Naive thymus-derived CD8-positive, alpha-beta T cell (primary cell): ENCODE data around the gene CHST8. TPM values are rescaled to one million over a fixed set of nuclear protein-coding genes. Genes with fewer than 3 reads are reported as not detected.
A peak's percentile ranks its signal among the peaks of the same experiment; 100 is the strongest.

Experiments used
- ATAC-seq, 2 donors: fragments of 150-1000 bp; cut with Tn5 transposase in 1 of 2; sonication (Bioruptor Pico), chemical (Tn5 transposase) in 1 of 2; 1 replicate in 1 of 2; 2 replicates in 1 of 2; pipeline ENCODE4 v1.10.0; 2021; ENCODE audit warnings: mild to moderate bottlenecking in 2 of 2, moderate library complexity in 2 of 2
- POLR2A ChIA-PET: fragments of 350-600 bp; sonication (Branson Sonifier 250); formaldehyde crosslinking; loops from one replicate; lab custom pipeline; 2021; ENCODE audit warnings: antibody characterized with exemption; lab: Charles Lee
- DNase-seq, 10 donors: peaks; one replicate each; pipeline versions ENCODE4 v3.0.0 to v3.0.0-alpha.2; 2020 to 2022
- H3K27ac Mint-ChIP-seq, 10 donors: one replicate each; pipeline ENCODE4 v1.8.0; 2020 to 2022; ENCODE audit warnings: mild to moderate bottlenecking in 10 of 10, mixed read lengths in 10 of 10, moderate library complexity in 4 of 10, inconsistent platforms in 1 of 10
- H3K27me3 Mint-ChIP-seq, 5 donors: one replicate each; pipeline ENCODE4 v1.8.0; 2021 to 2022; ENCODE audit warnings: mixed read lengths in 5 of 5
- H3K36me3 Mint-ChIP-seq, 3 donors: one replicate each; pipeline ENCODE4 v1.8.0; 2020 to 2022; ENCODE audit warnings: mixed read lengths in 3 of 3, mild to moderate bottlenecking in 2 of 3, inconsistent platforms in 1 of 3
- H3K4me1 Mint-ChIP-seq, 4 donors: one replicate each; pipeline ENCODE4 v1.8.0; 2021 to 2022; ENCODE audit warnings: mixed read lengths in 4 of 4
- H3K4me3 Mint-ChIP-seq, 10 donors: one replicate each; pipeline ENCODE4 v1.8.0; 2020 to 2022; ENCODE audit warnings: mild to moderate bottlenecking in 10 of 10, mixed read lengths in 10 of 10, moderate library complexity in 6 of 10, inconsistent platforms in 1 of 10
- H3K9me3 Mint-ChIP-seq, 9 donors: one replicate each; pipeline ENCODE4 v1.8.0; 2020 to 2022; ENCODE audit warnings: mixed read lengths in 9 of 9, mild to moderate bottlenecking in 3 of 9, inconsistent platforms in 1 of 9, moderate library complexity in 1 of 9
- polyA plus RNA-seq, 3 donors: library from polyadenylated mRNA; unstranded; fragments of 300-500 nt; fragmentation: Illumina TruSeq; gene quantifications; one replicate each; pipeline ENCODE4 v1.2.3, GENCODE V29; 2021
- total RNA-seq, 8 experiments: library from RNA in 2 of 8; stranded (reverse) in 2 of 8; gene quantifications; one replicate each; pipeline ENCODE4 v1.2.3 and lab custom pipeline; 2021 to 2026

The CHST8 gene
- total and polyA plus RNA-seq, 5 experiments from 2014 or later: not detected

- H3K4me3 Mint-ChIP-seq: no peak overlapping the region
- no peaks in the 10 kb centered on the region for H3K4me1 Mint-ChIP-seq
Measured at GRCh38 chr19:33671211-33671610, 49.5 kb downstream of the CHST8 start.

GRCh38 chr19:33673258-33673875 is 51.6 kb downstream of the CHST8 start:
- DNase-seq: no peak
- no peaks in the 10 kb centered on the region for H3K4me1 Mint-ChIP-seq
- POLR2A ChIA-PET: no interaction called here

More at GRCh38 chr19:33671211-33671610, 49.5 kb downstream of the CHST8 start:
- Mint-ChIP-seq H3K36me3 (no peaks in the 10 kb centered on the region), H3K27ac (no peak overlapping the region), H3K27me3 (peaks cover 0 to 33% (median 22%) of the 10 kb centered on the region in 5 donors), H3K9me3 (no peaks in the 10 kb centered on the region)
- ATAC-seq (no peak), DNase-seq (no peak)
- POLR2A ChIA-PET: no interaction called here

GRCh38 chr19:33673996-33674625 is 52.4 kb downstream of the CHST8 start:
- H3K9me3 Mint-ChIP-seq: no peaks in the 10 kb centered on the region
- peaks cover 0 to 34% (median 27%) of the 10 kb centered on the region in 5 donors for H3K27me3 Mint-ChIP-seq
- DNase-seq: no peak
- H3K4me3 Mint-ChIP-seq: no peak overlapping the region
- H3K4me1 Mint-ChIP-seq: no peaks in the 10 kb centered on the region
- no peaks in the 10 kb centered on the region for H3K36me3 Mint-ChIP-seq
- H3K27ac Mint-ChIP-seq: no peak overlapping the region
- no peak for ATAC-seq
- POLR2A ChIA-PET: no interaction called here

More at GRCh38 chr19:33673258-33673875, 51.6 kb downstream of the CHST8 start:
- peaks cover 0 to 34% (median 27%) of the 10 kb centered on the region in 5 donors for H3K27me3 Mint-ChIP-seq
- no peaks in the 10 kb centered on the region for H3K9me3 Mint-ChIP-seq
- no peak overlapping the region for H3K27ac Mint-ChIP-seq
- no peak overlapping the region for H3K4me3 Mint-ChIP-seq
- no peaks in the 10 kb centered on the region for H3K36me3 Mint-ChIP-seq
- no peak for ATAC-seq

- Mint-ChIP-seq H3K27me3 (peaks cover 0 to 34% (median 27%) of the 10 kb centered on the region in 5 donors), H3K36me3 (no peaks in the 10 kb centered on the region), H3K27ac (peak overlapping the region in 1 of 10 donors; percentile 18), H3K4me1 (no peaks in the 10 kb centered on the region), H3K9me3 (no peaks in the 10 kb centered on the region), H3K4me3 (no peak overlapping the region)
- POLR2A ChIA-PET: no interaction called here
- DNase-seq (no peak), ATAC-seq (no peak)
Measured at GRCh38 chr19:33674626-33675367, 53.0 kb downstream of the CHST8 start.

- POLR2A ChIA-PET: no interaction called here
- DNase-seq (no peak), ATAC-seq (no peak)
- Mint-ChIP-seq H3K4me3 (no peak overlapping the region), H3K27me3 (peaks cover 0 to 34% (median 27%) of the 10 kb centered on the region in 5 donors), H3K27ac (peak overlapping the region in 1 of 10 donors; percentile 1), H3K36me3 (no peaks in the 10 kb centered on the region), H3K4me1 (no peaks in the 10 kb centered on the region), H3K9me3 (no peaks in the 10 kb centered on the region)
Measured at GRCh38 chr19:33675501-33676124, 53.9 kb downstream of the CHST8 start.

- DNase-seq: no peak
- H3K27ac Mint-ChIP-seq: no peak overlapping the region
- no peaks in the 10 kb centered on the region for H3K36me3 Mint-ChIP-seq
- POLR2A ChIA-PET: no interaction called here
- peaks cover 0 to 36% (median 20%) of the 10 kb centered on the region in 5 donors for H3K27me3 Mint-ChIP-seq
- H3K9me3 Mint-ChIP-seq: no peaks in the 10 kb centered on the region
- H3K4me3 Mint-ChIP-seq: no peak overlapping the region
- no peaks in the 10 kb centered on the region for H3K4me1 Mint-ChIP-seq
- no peak for ATAC-seq
Measured at GRCh38 chr19:33676999-33677665, 55.4 kb downstream of the CHST8 start.

GRCh38 chr19:33677745-33678426 is 56.1 kb downstream of the CHST8 start:
- POLR2A ChIA-PET: no interaction called here
- Mint-ChIP-seq H3K4me1 (no peaks in the 10 kb centered on the region), H3K36me3 (no peaks in the 10 kb centered on the region), H3K9me3 (no peaks in the 10 kb centered on the region), H3K4me3 (no peak overlapping the region), H3K27me3 (peaks cover 0 to 34% (median 20%) of the 10 kb centered on the region in 5 donors), H3K27ac (no peak overlapping the region)
- ATAC-seq: no peak
- no peak for DNase-seq

- peaks cover 3 to 30% (median 26%) of the 10 kb centered on the region in 5 donors for H3K27me3 Mint-ChIP-seq
Measured at GRCh38 chr19:33678796-33679585, 57.2 kb downstream of the CHST8 start.

GRCh38 chr19:33679696-33680095 is 57.9 kb downstream of the CHST8 start:
- Mint-ChIP-seq H3K27ac (no peak overlapping the region), H3K27me3 (peaks cover 3 to 28% (median 22%) of the 10 kb centered on the region in 5 donors), H3K4me3 (no peak overlapping the region), H3K4me1 (no peaks in the 10 kb centered on the region), H3K36me3 (no peaks in the 10 kb centered on the region), H3K9me3 (peaks cover 0 to 2% (median 0%) of the 10 kb centered on the region in 9 donors)
- DNase-seq (no peak), ATAC-seq (no peak)
- POLR2A ChIA-PET: no interaction called here

More at GRCh38 chr19:33678796-33679585, 57.2 kb downstream of the CHST8 start:
- Mint-ChIP-seq H3K36me3 (no peaks in the 10 kb centered on the region), H3K4me1 (no peaks in the 10 kb centered on the region), H3K9me3 (peaks cover 0 to 2% (median 0%) of the 10 kb centered on the region in 9 donors), H3K27ac (no peak overlapping the region), H3K4me3 (no peak overlapping the region)
- DNase-seq: no peak
- no peak for ATAC-seq
- POLR2A ChIA-PET: no interaction called here

GRCh38 chr19:33681081-33681680 is 59.4 kb downstream of the CHST8 start:
- POLR2A ChIA-PET: no interaction called here
- Mint-ChIP-seq H3K27me3 (peaks cover 3 to 39% (median 26%) of the 10 kb centered on the region in 5 donors), H3K4me3 (no peak overlapping the region), H3K36me3 (no peaks in the 10 kb centered on the region), H3K9me3 (peaks cover 0 to 2% (median 0%) of the 10 kb centered on the region in 9 donors), H3K27ac (no peak overlapping the region), H3K4me1 (no peaks in the 10 kb centered on the region)
- ATAC-seq (no peak), DNase-seq (no peak)

GRCh38 chr19:33683881-33684537 is 62.3 kb downstream of the CHST8 start:
- Mint-ChIP-seq H3K4me1 (no peaks in the 10 kb centered on the region), H3K36me3 (no peaks in the 10 kb centered on the region), H3K4me3 (no peak overlapping the region), H3K27me3 (peaks cover 9 to 53% (median 31%) of the 10 kb centered on the region in 5 donors), H3K27ac (no peak overlapping the region), H3K9me3 (peaks cover 0 to 2% (median 0%) of the 10 kb centered on the region in 9 donors)
- DNase-seq (no peak), ATAC-seq (no peak)
- POLR2A ChIA-PET: no interaction called here
